Esophagus muscularis mucosa (tissue), 4 donors: ENCODE results near the gene ATOH1. TPM values are rescaled to one million over a fixed set of nuclear protein-coding genes. Genes with fewer than 3 reads are reported as not detected.

Experiments used
- DNase-seq: peaks from one replicate; pipeline ENCODE4 v3.0.0-alpha.2; 2017; ENCODE audit errors: extremely low spot score
- H3K27ac ChIP-seq, 4 donors: fragments of 200-600 bp; sonication (generic); replicated peaks in 1 of 4; 1 replicate in 3 of 4; 2 replicates in 1 of 4; pipeline ENCODE4 v1.5.1; 2016 to 2019; ENCODE audit warnings: mild to moderate bottlenecking in 1 of 4
- H3K27me3 ChIP-seq, 4 donors: fragments of 200-600 bp; sonication (generic); one replicate each; pipeline versions ENCODE4 v1.5.1 to v1.6.0; 2016 to 2019
- H3K36me3 ChIP-seq, 4 donors: fragments of 200-600 bp; sonication (generic); one replicate each; pipeline ENCODE4 v1.5.1; 2016 to 2019
- H3K4me1 ChIP-seq, 4 donors: fragments of 200-600 bp; sonication (generic); one replicate each; pipeline ENCODE4 v1.5.1; 2016 to 2019
- H3K4me3 ChIP-seq, 4 donors: fragments of 200-600 bp; sonication (generic); 1 replicate in 2 of 4; 2 replicates in 2 of 4; pipeline ENCODE4 v1.5.1; 2016 to 2019; ENCODE audit warnings: mild to moderate bottlenecking in 4 of 4, moderate library complexity in 1 of 4
- H3K9me3 ChIP-seq, 4 donors: fragments of 200-600 bp; sonication (generic); 1 replicate in 3 of 4; 2 replicates in 1 of 4; pipeline ENCODE4 v1.5.1; 2016 to 2019
- CTCF ChIP-seq, 3 experiments: fragments of 200-600 bp in 2 of 3; fragments of 450-650 bp in 1 of 3; sonication (generic) in 2 of 3; IDR thresholded peaks; one replicate each; pipeline ENCODE4 v1.5.1; 2017 to 2019; ENCODE audit warnings: antibody characterized with exemption in 3 of 3, mild to moderate bottlenecking in 2 of 3, moderate library complexity in 1 of 3
- EP300 ChIP-seq: sonication (generic); formaldehyde crosslinking; IDR thresholded peaks from one replicate; pipeline ENCODE4 v1.6.1; 2017; ENCODE audit warnings: antibody characterized with exemption
- POLR2A ChIP-seq: fragments of 450-650 bp; IDR thresholded peaks from one replicate; pipeline ENCODE4 v1.6.1; 2017; ENCODE audit warnings: antibody characterized with exemption, moderate library complexity, mild to moderate bottlenecking, low read depth
- POLR2AphosphoS5 ChIP-seq, 2 donors: sonication (generic); formaldehyde crosslinking; IDR thresholded peaks; one replicate each; pipeline ENCODE4 v1.6.1; 2017; ENCODE audit warnings: antibody characterized with exemption in 2 of 2
- WGBS: methylation state at CpG from one replicate; pipeline ENCODE4 v1.1.5; 2018; 5-methylcytosine and 5-hydroxymethylcytosine counted together
- intact Hi-C: fragments of 100-400 bp; cut with DNase I; formaldehyde crosslinking; loops from one replicate; pipeline ENCODE4 v1.15.1; 2023
- small RNA-seq, 3 donors: library from RNA; depleted of rRNA; stranded (forward); fragments of <200 nt; gene quantifications; one replicate each; pipeline ENCODE3, GENCODE V24; 2016
- total RNA-seq, 4 donors: library from RNA; depleted of rRNA; stranded (reverse); fragments of >200 nt; gene quantifications; one replicate each; pipeline versions ENCODE4 v1.1.0 to v1.2.1, GENCODE V29; 2016

The ATOH1 gene
- total RNA-seq, 4 donors from 2014 or later = not detected

GRCh38 chr4:93870876-93871458 is 42.4 kb downstream of the ATOH1 start:
- H3K27ac ChIP-seq = no peak overlapping the region
- TF ChIP-seq POLR2AphosphoS5 (IDR thresholded peaks at IDR 0.05) (no peak), CTCF (IDR thresholded peaks at IDR 0.05) (no peak), POLR2A (no peak)
- no peaks in the 10 kb centered on the region for H3K27me3 ChIP-seq
- H3K4me1 ChIP-seq = no peaks in the 10 kb centered on the region
- H3K9me3 ChIP-seq = no peaks in the 10 kb centered on the region
- intact Hi-C loops = no loop called here
- 76% methylated on average over 6 of the region's 6 CpGs for WGBS
- DNase-seq = no peak
- H3K36me3 ChIP-seq = no peaks in the 10 kb centered on the region
- no peak overlapping the region for H3K4me3 ChIP-seq

GRCh38 chr4:93876754-93877153 is 48.2 kb downstream of the ATOH1 start:
- DNase-seq = no peak
- no peak overlapping the region for H3K4me3 ChIP-seq
- TF ChIP-seq EP300 (no peak), POLR2A (no peak), POLR2AphosphoS5 (IDR thresholded peaks at IDR 0.05) (no peak)
- no peaks in the 10 kb centered on the region for H3K4me1 ChIP-seq
- H3K27ac ChIP-seq = no peak overlapping the region
- peaks cover 0 to 10% (median 0%) of the 10 kb centered on the region in 4 donors for H3K27me3 ChIP-seq
- WGBS = 53% methylated on average over 1 of the region's 1 CpG
- intact Hi-C loops = no loop called here
- H3K9me3 ChIP-seq = no peaks in the 10 kb centered on the region
- no peaks in the 10 kb centered on the region for H3K36me3 ChIP-seq

DNA sequence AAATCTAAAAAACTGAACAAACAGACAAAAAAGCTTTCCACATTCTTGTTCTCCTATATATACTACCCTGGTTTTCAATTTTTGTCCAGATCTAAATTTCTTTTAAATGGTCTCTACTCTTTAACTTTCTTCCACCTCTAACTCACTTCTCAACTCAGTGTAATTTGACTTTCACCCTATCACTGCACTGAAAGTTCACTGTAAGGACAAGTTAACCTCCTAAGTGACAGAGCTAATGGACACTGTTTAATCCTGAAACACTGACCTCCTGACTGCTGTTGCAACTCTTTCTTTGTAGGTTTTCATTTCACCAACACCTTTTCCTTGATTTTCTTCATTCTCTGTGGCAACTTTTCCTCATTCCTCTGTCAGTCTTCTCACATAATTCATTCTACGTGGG is 50.0 kb downstream of the ATOH1 start:
- Histone ChIP-seq H3K27ac (no peak overlapping the region), H3K4me3 (no peak overlapping the region), H3K36me3 (no peaks in the 10 kb centered on the region), H3K4me1 (no peaks in the 10 kb centered on the region), H3K27me3 (peaks cover 0 to 10% (median 0%) of the 10 kb centered on the region in 4 donors), H3K9me3 (no peaks in the 10 kb centered on the region)
- intact Hi-C loops = no loop called here
- no peak for DNase-seq
- WGBS = 55% methylated on average over 1 of the region's 1 CpG
- no peak for TF ChIP-seq CTCF (IDR thresholded peaks at IDR 0.05)
- TF ChIP-seq POLR2AphosphoS5 (IDR thresholded peaks at IDR 0.05) = no peak
- no peak for TF ChIP-seq POLR2A
- no peak for TF ChIP-seq EP300

DNA sequence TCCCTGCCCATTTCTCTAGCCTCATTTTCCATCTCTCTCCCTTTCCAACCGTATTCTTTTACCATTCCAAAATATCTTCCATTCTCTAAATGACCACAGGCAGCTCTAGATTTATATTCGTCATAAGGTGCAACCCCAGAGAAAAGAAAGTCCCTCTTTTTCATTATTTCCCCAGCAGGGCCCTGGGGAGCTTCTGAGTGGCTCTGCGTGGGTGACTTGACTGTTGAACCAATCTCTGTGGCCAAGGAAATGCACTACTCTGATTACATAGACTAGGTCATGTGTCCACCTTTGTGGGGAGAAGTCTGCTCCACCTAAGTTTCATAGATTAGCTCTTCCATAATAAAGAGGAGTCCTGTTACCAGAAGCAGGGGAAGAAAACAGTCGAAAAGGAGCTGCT is 51.4 kb downstream of the ATOH1 start:
- Histone ChIP-seq H3K27ac (no peak overlapping the region), H3K4me1 (no peaks in the 10 kb centered on the region), H3K27me3 (peaks cover 0 to 10% (median 0%) of the 10 kb centered on the region in 4 donors), H3K4me3 (no peak overlapping the region), H3K36me3 (no peaks in the 10 kb centered on the region), H3K9me3 (no peaks in the 10 kb centered on the region)
- DNase-seq = no peak
- TF ChIP-seq POLR2A = no peak
- TF ChIP-seq POLR2AphosphoS5 (IDR thresholded peaks at IDR 0.05) = no peak
- 75% methylated on average over 4 of the region's 4 CpGs for WGBS
- intact Hi-C loops = no loop called here

Small RNA genes lying within 50 kb of the gene (small RNA-seq; reads per million reads assigned to genes)
- gene RNA5SP164 = 0 reads per million in 3 donors
